IMR-90 (cell line): Measurements from ENCODE around the gene DDX54. TPM values are rescaled to one million over a fixed set of nuclear protein-coding genes. Genes with fewer than 3 reads are reported as not detected.

ENCODE experiments used
- ATAC-seq: fragments of 200-7000 bp; cut with Tn5 transposase; 2 replicates; pipeline ENCODE4 v1.9.1; 2020; ENCODE audit warnings: low read depth, mild to moderate bottlenecking, moderate library complexity
- BruUV-seq: library from RNA; stranded (reverse); fragments of 400-500 nt; replicated peaks from 2 replicates; lab custom pipeline; 2021; lab: Mats Ljungman, UMichigan
- CTCF ChIA-PET: fragments of 300-600 bp; formaldehyde crosslinking; extraction: SDS; loops from one replicate; lab custom pipeline; 2021; ENCODE audit warnings: antibody characterized with exemption; lab: Yijun Ruan, JAX
- POLR2A ChIA-PET: fragments of 300-600 bp; sonication (Branson Sonifier 250); formaldehyde crosslinking; loops from one replicate; lab custom pipeline; 2022; ENCODE audit warnings: antibody characterized with exemption; ENCODE audit not compliant: unreplicated experiment; lab: Charles Lee
- DNase-seq: peaks from one replicate; pipeline ENCODE4 v3.0.0; 2013
- H2AFZ ChIP-seq: replicated peaks from 2 replicates; pipeline ENCODE3; 2013; ENCODE audit warnings: low read length, mild to moderate bottlenecking; ENCODE audit not compliant: poor library complexity
- H2AK5ac ChIP-seq: 2 replicates; pipeline ENCODE4 v1.6.1; 2013; ENCODE audit warnings: low read depth, low read length, inconsistent platforms
- H2AK9ac ChIP-seq: replicated peaks from 2 replicates; pipeline ENCODE3; 2013; ENCODE audit warnings: mild to moderate bottlenecking, low read depth, low read length, moderate library complexity; ENCODE audit not compliant: poor library complexity
- H2BK120ac ChIP-seq: 2 replicates; pipeline ENCODE4 v1.6.1; 2013; ENCODE audit warnings: low read depth, low read length, inconsistent platforms
- H2BK15ac ChIP-seq: 3 replicates; pipeline ENCODE4 v1.6.1; 2013; ENCODE audit warnings: low read depth, low read length, inconsistent platforms
- H2BK20ac ChIP-seq: 2 replicates; pipeline ENCODE4 v1.6.1; 2013; ENCODE audit warnings: low read depth, mild to moderate bottlenecking, inconsistent platforms, low read length, moderate library complexity
- H2BK5ac ChIP-seq: 2 replicates; pipeline ENCODE4 v1.6.1; 2013; ENCODE audit warnings: mild to moderate bottlenecking, low read depth, low read length, inconsistent platforms; ENCODE audit not compliant: poor library complexity, severe bottlenecking
- H3K14ac ChIP-seq: replicated peaks from 2 replicates; pipeline ENCODE4 v1.6.1; 2013; ENCODE audit warnings: low read depth, low read length, inconsistent platforms
- H3K18ac ChIP-seq: 2 replicates; pipeline ENCODE4 v1.6.1; 2013; ENCODE audit warnings: low read depth, low read length, control low read depth
- H3K23ac ChIP-seq: 2 replicates; pipeline ENCODE4 v1.6.1; 2013; ENCODE audit warnings: low read depth, low read length, inconsistent platforms
- H3K27ac ChIP-seq: 2 replicates; pipeline ENCODE4 v1.5.1; 2013; ENCODE audit warnings: mild to moderate bottlenecking, control low read depth, low read length; ENCODE audit not compliant: insufficient read depth
- H3K27me3 ChIP-seq: 2 replicates; pipeline ENCODE4 v1.6.1; 2013; ENCODE audit warnings: low read length; ENCODE audit not compliant: control insufficient read depth, insufficient read depth
- H3K36me3 ChIP-seq: 2 replicates; pipeline ENCODE4 v1.6.1; 2013; ENCODE audit warnings: low read length, mixed read lengths; ENCODE audit not compliant: control insufficient read depth, insufficient read depth
- H3K4ac ChIP-seq: 2 replicates; pipeline ENCODE4 v1.6.1; 2013; ENCODE audit warnings: low read depth, low read length, inconsistent platforms
- H3K4me1 ChIP-seq: 2 replicates; pipeline ENCODE4 v1.6.1; 2013; ENCODE audit warnings: low read length, mixed read lengths; ENCODE audit not compliant: control insufficient read depth, insufficient read depth
- H3K4me2 ChIP-seq: 2 replicates; pipeline ENCODE4 v1.6.1; 2013; ENCODE audit warnings: low read depth, mild to moderate bottlenecking, control low read depth, low read length, moderate library complexity
- H3K4me3 ChIP-seq: 2 replicates; pipeline ENCODE4 v1.5.1; 2013; ENCODE audit warnings: low read depth, mild to moderate bottlenecking, control low read depth, low read length, moderate library complexity; ENCODE audit not compliant: insufficient read depth
- H3K56ac ChIP-seq: 2 replicates; pipeline ENCODE4 v1.6.1; 2013; ENCODE audit warnings: low read length, inconsistent platforms; ENCODE audit not compliant: insufficient read depth; ENCODE audit errors: extremely low read depth
- H3K79me1 ChIP-seq, 2 experiments: 2 replicates each; pipeline ENCODE4 v1.6.1; 2013; ENCODE audit warnings: low read length in 2 of 2, inconsistent platforms in 1 of 2, low read depth in 1 of 2
- H3K9ac ChIP-seq: 2 replicates; pipeline ENCODE4 v1.6.1; 2013; ENCODE audit warnings: low read depth, low read length, control low read depth
- H3K9me1 ChIP-seq: 2 replicates; pipeline ENCODE4 v1.6.1; 2013; ENCODE audit warnings: low read length, inconsistent platforms; ENCODE audit not compliant: insufficient read depth
- H3K9me3 ChIP-seq: 2 replicates; pipeline ENCODE4 v1.6.1; 2013; ENCODE audit warnings: low read length; ENCODE audit not compliant: control insufficient read depth, insufficient read depth
- H4K20me1 ChIP-seq: 2 replicates; pipeline ENCODE4 v1.6.1; 2013; ENCODE audit warnings: low read length, inconsistent platforms; ENCODE audit not compliant: insufficient read depth
- H4K5ac ChIP-seq: 2 replicates; pipeline ENCODE4 v1.6.1; 2013; ENCODE audit warnings: mild to moderate bottlenecking, low read depth, low read length, control low read depth
- H4K8ac ChIP-seq, 2 experiments: 2 replicates each; pipeline ENCODE4 v1.6.1; 2013; ENCODE audit warnings: low read depth in 2 of 2, low read length in 2 of 2, control low read depth in 1 of 2, inconsistent platforms in 1 of 2
- H4K91ac ChIP-seq: 2 replicates; pipeline ENCODE4 v1.6.1; 2013; ENCODE audit warnings: low read depth, low read length, inconsistent platforms; ENCODE audit not compliant: insufficient read depth
- RCOR1 ChIP-seq: IDR thresholded peaks from 2 replicates; pipeline ENCODE4 v1.6.1; 2012; ENCODE audit warnings: mild to moderate bottlenecking, low read length, improper control_type of control experiment; ENCODE audit not compliant: insufficient replicate concordance
- WGBS, 2 experiments: methylation state at CpG; one replicate each; pipeline versions ENCODE4 v1.1.5 to v1.1.7; 2013; ENCODE audit warnings: missing lambda C conversion rate in 2 of 2; ENCODE audit not compliant: insufficient read length in 1 of 2; ENCODE audit errors: extremely low coverage in 2 of 2; 5-methylcytosine and 5-hydroxymethylcytosine counted together
- dilution Hi-C: fragments of 300-500 bp; cut with HindIII; formaldehyde crosslinking; loops from one replicate; pipeline ENCODE4 v1.14.3; 2018; ENCODE audit warnings: low sequenced_read_pairs; ENCODE audit not compliant: unreplicated experiment
- in situ Hi-C: fragments of 300-500 bp; cut with MboI; formaldehyde crosslinking; loops from 3 replicates; pipeline ENCODE4 v1.14.3; 2019; ENCODE audit warnings: low sequenced_read_pairs, inconsistent platforms, mixed read lengths
- intact Hi-C: fragments of 100-400 bp; cut with micrococcal nuclease; formaldehyde crosslinking; loops from 2 replicates; pipeline ENCODE4 v1.10.0; 2022
- polyA plus RNA-seq, 3 experiments: library from polyadenylated mRNA; depleted of rRNA; stranded (reverse); fragments of >200 nt; gene quantifications; 2 replicates each; pipeline ENCODE4 v1.2.3, GENCODE V29; 2012; ENCODE audit warnings: low replicate concordance in 1 of 3
- total RNA-seq: library from RNA; depleted of rRNA; stranded (reverse); fragments of >200 nt; gene quantifications from 2 replicates; pipeline ENCODE4 v1.2.3, GENCODE V29; 2012

Gene DDX54
- total and polyA plus RNA-seq, 2 of the 4 experiments (the other 2 are of a cell fraction), result 23.8 to 47.5 TPM

DNA sequence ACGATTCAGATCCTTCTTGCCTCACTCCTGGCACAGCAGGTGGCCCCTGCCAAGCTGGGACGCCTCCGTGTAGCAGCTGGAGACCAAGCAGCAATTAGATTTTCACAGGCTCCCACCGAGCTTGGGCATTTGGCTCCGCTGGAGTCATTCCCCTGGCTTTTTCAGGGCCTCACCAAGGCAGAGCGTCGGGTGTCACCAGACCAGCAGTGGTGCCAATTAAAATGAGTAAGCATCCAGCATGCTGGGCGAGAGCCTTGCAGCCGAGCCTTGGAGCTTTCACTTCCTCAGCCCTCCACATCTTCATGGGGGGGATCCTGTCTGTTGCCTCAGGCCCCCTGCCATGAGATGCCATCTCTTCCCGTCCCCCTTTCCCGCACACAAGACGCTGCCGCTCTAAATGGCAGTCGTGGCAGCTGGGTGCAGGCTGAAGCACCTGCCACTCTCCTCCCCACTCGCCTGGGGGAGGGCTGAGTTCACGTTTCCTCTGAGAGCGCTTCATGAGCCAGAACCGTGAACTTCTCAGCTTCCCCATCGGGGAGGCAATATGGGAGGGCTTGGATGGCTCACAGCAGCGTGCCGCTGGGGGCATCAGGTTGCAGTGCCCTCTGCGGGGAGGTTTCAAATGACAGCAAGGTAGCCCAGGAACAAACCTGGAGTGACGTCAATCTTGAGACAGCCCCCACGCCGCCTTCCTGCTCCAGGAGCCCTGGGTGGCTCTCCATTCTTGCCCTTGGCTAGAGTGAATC is 47.7 kb upstream of the DDX54 start:
- H2BK15ac ChIP-seq, result no peak overlapping the region
- H3K18ac ChIP-seq, result no peak overlapping the region
- no peak for ATAC-seq
- no peak overlapping the region for H2AK9ac ChIP-seq
- H3K4me2 ChIP-seq, result no peak overlapping the region
- H3K9me1 ChIP-seq, result peaks cover 13% of the 10 kb centered on the region; the same call in 1 of the 2 replicates
- no peak overlapping the region for H3K9ac ChIP-seq
- H3K4me3 ChIP-seq, result no peak overlapping the region
- H2AFZ ChIP-seq, result no peak overlapping the region
- H3K23ac ChIP-seq, result no peak overlapping the region
- H3K14ac ChIP-seq, result no peak overlapping the region
- ChIA-PET POLR2A (no interaction called here), CTCF (interaction anchor here (0.7 to 0.8 kb wide), 2 partner anchors 10 to 21 kb away, joined by 3 read pairs; no protein-coding TSS in a partner anchor)
- H3K9me3 ChIP-seq, result peaks cover 4% of the 10 kb centered on the region
- H2BK120ac ChIP-seq, result no peak overlapping the region
- H2BK5ac ChIP-seq, result no peak overlapping the region
- no peak overlapping the region for H4K5ac ChIP-seq
- no TSS peak for BruUV-seq
- H3K56ac ChIP-seq, result no peak overlapping the region
- H3K27me3 ChIP-seq, result no peaks in the 10 kb centered on the region
- in situ Hi-C loops, result no loop called here
- H2BK20ac ChIP-seq, result no peak overlapping the region
- WGBS, 2 experiments, result 82% methylated on average over 11 of the region's 25 CpGs; no CpG with 5 or more reads in 1 of the 2 experiments
- H3K4me1 ChIP-seq, result peaks cover 10% of the 10 kb centered on the region
- no peaks in the 10 kb centered on the region for H4K20me1 ChIP-seq
- no peak overlapping the region for H3K4ac ChIP-seq
- H3K27ac ChIP-seq, result no peak overlapping the region
- no peak for DNase-seq
- H2AK5ac ChIP-seq, result 0 out of 2 replicates have a peak overlapping the region, but pooled peaks have one; percentile 88
- no peaks in the 10 kb centered on the region for H3K79me1 ChIP-seq
- H4K91ac ChIP-seq, result no peak overlapping the region
- H4K8ac ChIP-seq, result no peak overlapping the region
- TF ChIP-seq RCOR1, result no peak
- dilution Hi-C loops, result no loop called here
- intact Hi-C loops, result no loop called here
- H3K36me3 ChIP-seq, result peaks cover 29% of the 10 kb centered on the region
